Mucosa of stomach (tissue), 1 donor: ENCODE data around the gene WFDC9.
"Not testable (repeated sequence)": the region's sequence is repeated elsewhere in the genome, so short reads cannot be mapped to it uniquely, and the experiment has no call there.

Source experiments
- H3K27me3 ChIP-seq: one replicate; pipeline ENCODE4 v1.7.0; 2013; ENCODE audit warnings: mild to moderate bottlenecking, low read length; ENCODE audit not compliant: control insufficient read depth, insufficient read depth
- H3K36me3 ChIP-seq: one replicate; pipeline ENCODE4 v1.7.0; 2013; ENCODE audit warnings: low read length; ENCODE audit not compliant: control insufficient read depth, insufficient read depth
- H3K4me1 ChIP-seq: one replicate; pipeline ENCODE4 v1.7.0; 2013; ENCODE audit warnings: mild to moderate bottlenecking, low read length; ENCODE audit not compliant: control insufficient read depth, insufficient read depth
- H3K4me3 ChIP-seq: one replicate; pipeline ENCODE4 v1.7.0; 2013; ENCODE audit warnings: low read length
- H3K9ac ChIP-seq: one replicate; pipeline ENCODE4 v1.7.0; 2013; ENCODE audit warnings: mild to moderate bottlenecking, low read length, moderate library complexity
- H3K9me3 ChIP-seq: one replicate; pipeline ENCODE4 v1.7.0; 2013; ENCODE audit warnings: mild to moderate bottlenecking, low read length, moderate library complexity; ENCODE audit not compliant: control insufficient read depth
- donor health status: Pancreatic carcinoma.

Gene WFDC9

GRCh38 chr20:45631184-45631583 lies at the start of gene WFDC9:
Gene WFDC9, minus strand, starts transcription at chr20:45631284. Its CDS starts 21,103 bp downstream, at chr20:45610181.
- Histone ChIP-seq H3K27me3 (no peaks in the 10 kb centered on the region), H3K36me3 (no peaks in the 10 kb centered on the region)

GRCh38 chr20:45679650-45680049 lies 48.6 kb upstream of the WFDC9 start:
- no peaks in the 10 kb centered on the region for H3K27me3 ChIP-seq
- H3K36me3 ChIP-seq, result no peaks in the 10 kb centered on the region
- no peaks in the 10 kb centered on the region for H3K9me3 ChIP-seq

More at GRCh38 chr20:45631184-45631583, at the start of gene WFDC9:
- H3K4me1 ChIP-seq, result no peaks in the 10 kb centered on the region
- no peaks in the 10 kb centered on the region for H3K9me3 ChIP-seq
- H3K9ac ChIP-seq, result no peak within 1 kb of the TSS
- H3K4me3 ChIP-seq, result no peak within 1 kb of the TSS

DNA sequence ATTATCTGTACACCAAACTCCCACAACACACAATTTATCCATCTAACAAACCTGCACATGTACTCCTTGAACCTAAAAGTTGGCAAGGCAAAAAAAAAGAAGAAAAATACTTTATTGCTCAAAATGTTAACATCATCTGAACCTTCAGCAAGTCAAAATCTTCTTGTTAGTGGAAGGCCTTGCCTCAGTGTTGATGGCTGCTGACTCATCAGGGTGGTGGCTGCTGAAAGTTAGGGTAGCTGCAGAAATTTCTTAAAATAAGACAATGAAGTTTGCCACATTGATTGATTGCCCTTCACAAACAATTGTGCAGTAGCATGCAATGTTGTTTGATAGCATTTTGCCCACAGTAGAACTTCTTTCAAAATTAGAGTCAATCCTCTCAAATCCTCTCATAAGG lies 41.7 kb upstream of the WFDC9 start:
- Histone ChIP-seq H3K9me3 (no peaks in the 10 kb centered on the region), H3K9ac (no peak overlapping the region), H3K4me3 (no peak overlapping the region), H3K4me1 (no peaks in the 10 kb centered on the region), H3K27me3 (no peaks in the 10 kb centered on the region), H3K36me3 (no peaks in the 10 kb centered on the region)

More at GRCh38 chr20:45679650-45680049, 48.6 kb upstream of the WFDC9 start:
- H3K9ac ChIP-seq, result no peak overlapping the region
- no peak overlapping the region for H3K4me3 ChIP-seq
- H3K4me1 ChIP-seq, result no peaks in the 10 kb centered on the region

DNA sequence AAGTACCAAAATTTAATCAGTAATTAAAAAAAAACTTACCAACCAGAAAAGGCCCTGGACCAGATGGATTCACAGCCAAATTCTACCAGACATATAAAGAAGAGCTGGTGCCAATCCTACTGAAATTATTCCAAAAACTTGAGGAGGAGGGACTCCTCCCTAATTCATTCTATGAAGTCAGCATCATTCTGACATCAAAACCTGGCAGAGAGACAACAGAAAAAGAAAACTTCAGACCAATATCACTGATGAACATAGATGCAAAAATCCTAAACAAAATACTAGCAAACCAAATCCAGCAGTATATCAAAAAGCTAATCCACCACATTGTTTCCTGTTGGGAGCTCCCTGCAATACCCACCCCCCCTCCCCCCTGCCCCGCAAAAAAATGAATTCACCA lies 39.1 kb upstream of the WFDC9 start, which contains the start of gene WFDC11:
TSS of gene WFDC11 (minus strand) at position 101 of the 400 bp plus-strand sequence. CDS start 19,639 bp downstream, outside the sequence.
- Histone ChIP-seq H3K36me3 (no peaks in the 10 kb centered on the region), H3K4me1 (no peaks in the 10 kb centered on the region), H3K4me3 (no peak within 1 kb of the TSS), H3K9ac (no peak within 1 kb of the TSS), H3K9me3 (no peaks in the 10 kb centered on the region), H3K27me3 (no peaks in the 10 kb centered on the region)

- not testable (repeated sequence) for H3K4me3 ChIP-seq, H3K27me3 ChIP-seq, H3K9me3 ChIP-seq, H3K4me1 ChIP-seq, H3K9ac ChIP-seq, H3K36me3 ChIP-seq
These were observed 26.0 kb upstream of the WFDC9 start for GRCh38 chr20:45657038-45657437.

DNA sequence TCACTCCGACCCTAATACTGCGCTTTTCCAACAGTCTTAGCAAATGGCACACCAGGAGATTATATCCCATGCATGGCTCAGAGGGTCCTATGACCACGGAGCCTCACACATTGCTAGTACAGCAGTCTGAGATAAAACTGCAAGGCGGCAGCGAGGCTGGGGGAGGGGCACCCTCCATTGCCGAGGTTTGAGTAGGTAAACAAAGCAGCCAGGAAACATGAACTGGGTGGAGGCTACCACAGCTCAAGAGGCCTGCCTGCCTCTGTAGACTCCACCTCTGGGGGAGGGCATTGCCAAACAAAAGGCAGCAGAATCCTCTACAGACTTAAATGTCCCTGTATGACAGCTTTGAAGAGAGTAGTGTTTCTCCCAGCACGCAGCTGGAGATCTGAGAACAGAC lies 20.6 kb upstream of the WFDC9 start:
- not testable (repeated sequence) for H3K4me3 ChIP-seq, H3K36me3 ChIP-seq, H3K27me3 ChIP-seq, H3K9me3 ChIP-seq, H3K9ac ChIP-seq
- peaks cover 15% of the 10 kb centered on the region for H3K4me1 ChIP-seq

DNA sequence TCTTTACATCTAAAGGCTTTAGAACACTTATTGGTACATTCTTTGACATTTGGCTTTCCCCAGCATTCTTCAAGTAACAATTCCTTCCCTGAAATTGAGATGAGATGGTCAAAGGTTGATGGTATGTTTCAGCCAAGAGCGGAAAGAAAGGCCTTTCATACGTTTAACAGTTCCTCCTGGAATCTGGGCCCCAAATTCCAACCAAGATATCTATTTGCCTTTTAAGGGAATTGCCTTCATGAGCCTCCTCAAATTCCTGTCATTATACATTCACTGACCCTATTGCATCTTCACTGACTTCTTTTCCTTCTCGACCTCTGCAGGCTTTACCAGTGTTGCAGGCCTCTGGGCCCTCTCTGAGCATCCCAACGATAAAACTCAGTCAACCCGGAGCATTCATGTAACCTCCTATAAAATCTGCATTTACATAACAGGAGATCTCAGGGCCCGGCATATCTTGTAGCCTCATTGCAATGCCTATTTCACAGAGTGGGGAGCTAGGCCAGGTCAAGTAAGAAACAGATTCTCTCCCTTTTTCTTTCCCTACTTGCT lies 18.3 kb upstream of the WFDC9 start:
- Histone ChIP-seq H3K9me3 (no peaks in the 10 kb centered on the region), H3K4me1 (peaks cover 15% of the 10 kb centered on the region), H3K36me3 (no peaks in the 10 kb centered on the region), H3K4me3 (no peak overlapping the region), H3K9ac (no peak overlapping the region), H3K27me3 (no peaks in the 10 kb centered on the region)

- Histone ChIP-seq H3K4me1 (peaks cover 15% of the 10 kb centered on the region), H3K27me3 (no peaks in the 10 kb centered on the region), H3K4me3 (no peak overlapping the region), H3K9ac (no peak overlapping the region), H3K9me3 (no peaks in the 10 kb centered on the region), H3K36me3 (no peaks in the 10 kb centered on the region)
These were observed 16.5 kb upstream of the WFDC9 start for GRCh38 chr20:45647441-45648050.

DNA sequence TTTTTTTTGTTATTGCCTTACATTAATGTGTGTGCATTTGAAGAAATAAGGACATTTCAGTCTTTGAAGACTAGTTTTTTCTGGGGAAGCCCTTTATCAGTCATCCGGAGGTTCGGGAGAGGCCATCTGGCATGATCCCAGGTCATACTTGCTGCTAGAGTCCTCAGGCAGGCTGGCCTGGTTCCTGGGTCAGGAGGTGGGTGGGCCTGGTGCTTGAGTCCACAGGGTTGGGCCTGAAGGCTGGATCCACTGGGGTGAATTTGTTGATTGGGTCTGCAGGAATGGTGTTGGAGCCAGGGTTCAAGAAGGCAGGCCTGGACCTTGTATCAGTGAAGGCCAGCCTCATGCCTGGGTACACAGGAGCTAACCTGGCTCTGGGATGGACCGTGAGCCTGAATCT lies 15.8 kb upstream of the WFDC9 start:
- no peak overlapping the region for H3K4me3 ChIP-seq
- H3K9ac ChIP-seq, result no peak overlapping the region
- H3K27me3 ChIP-seq, result no peaks in the 10 kb centered on the region
- H3K36me3 ChIP-seq, result no peaks in the 10 kb centered on the region
- peaks cover 13% of the 10 kb centered on the region for H3K4me1 ChIP-seq
- no peaks in the 10 kb centered on the region for H3K9me3 ChIP-seq

- not testable (repeated sequence) for H3K9ac ChIP-seq, H3K4me1 ChIP-seq, H3K4me3 ChIP-seq, H3K36me3 ChIP-seq, H3K9me3 ChIP-seq, H3K27me3 ChIP-seq
These were observed 14.8 kb upstream of the WFDC9 start for GRCh38 chr20:45645869-45646268.

- H3K36me3 ChIP-seq, H3K27me3 ChIP-seq, H3K4me3 ChIP-seq, H3K9ac ChIP-seq, H3K4me1 ChIP-seq, H3K9me3 ChIP-seq: not testable (repeated sequence)
These were observed 10.0 kb upstream of the WFDC9 start for GRCh38 chr20:45641076-45641475.

- H3K4me3 ChIP-seq, result no peak overlapping the region
- no peak overlapping the region for H3K9ac ChIP-seq
- H3K27me3 ChIP-seq, result no peaks in the 10 kb centered on the region
- H3K4me1 ChIP-seq, result no peaks in the 10 kb centered on the region
- no peaks in the 10 kb centered on the region for H3K9me3 ChIP-seq
- no peaks in the 10 kb centered on the region for H3K36me3 ChIP-seq
These were observed 8.6 kb upstream of the WFDC9 start for GRCh38 chr20:45639687-45640086.

DNA sequence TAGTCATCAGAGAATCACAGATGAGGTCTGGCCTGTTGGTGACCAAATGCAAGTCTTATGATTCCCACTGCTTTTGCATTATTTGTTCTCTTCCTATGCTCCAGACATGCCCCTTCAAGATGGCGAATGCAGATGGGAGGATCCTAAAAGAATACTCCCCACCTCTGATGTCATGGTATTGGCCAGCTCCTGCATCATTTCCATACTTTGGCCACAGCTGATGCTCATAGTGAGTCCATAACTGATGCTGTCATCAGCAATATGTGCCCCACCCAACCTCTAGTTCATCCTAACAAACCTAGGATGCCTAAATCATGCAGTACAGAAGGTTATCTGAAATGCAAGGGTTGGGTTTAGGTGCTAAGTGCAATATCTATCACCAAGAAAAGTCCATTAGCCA lies 5.4 kb upstream of the WFDC9 start:
- Histone ChIP-seq H3K9ac (no peak overlapping the region), H3K4me1 (no peaks in the 10 kb centered on the region)

More for the DNA sequence above, 5.4 kb upstream of the WFDC9 start:
- no peaks in the 10 kb centered on the region for H3K27me3 ChIP-seq
- H3K4me3 ChIP-seq, result no peak overlapping the region
- no peaks in the 10 kb centered on the region for H3K9me3 ChIP-seq
- H3K36me3 ChIP-seq, result no peaks in the 10 kb centered on the region
